DMS79 treated with DMSO at 0.1 percent for 48 hours (cell line): ENCODE results near the gene ASH1L.
"Not testable (repeated sequence)": the region's sequence is repeated elsewhere in the genome, so short reads cannot be mapped to it uniquely, and the experiment has no call there.

Experiments used
- DNase-seq: peaks from one replicate; lab custom pipeline; 2025; lab: John Stamatoyannopoulos, UW

The ASH1L gene

DNA sequence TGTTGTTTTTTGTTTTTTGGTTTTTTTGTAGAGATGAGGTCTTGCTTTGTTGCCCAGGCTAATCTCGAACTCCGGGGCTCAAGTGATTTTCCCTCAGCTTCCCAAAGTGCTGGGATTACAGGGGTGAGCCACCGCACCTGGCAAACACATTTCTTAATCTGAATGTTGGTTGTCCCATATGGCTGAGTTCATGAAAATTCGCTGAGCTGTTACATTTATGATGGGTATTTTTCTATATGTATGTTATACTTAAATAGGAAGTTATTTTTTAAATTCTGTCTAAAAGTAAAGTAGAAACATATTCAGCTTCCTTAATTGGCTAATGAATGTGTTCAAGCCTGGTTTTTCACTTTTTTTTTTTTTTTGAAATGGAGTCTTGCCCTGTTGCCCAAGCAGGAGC lies 75.1 kb downstream of the ASH1L start:
- DNase-seq, result no peak

GRCh38 chr1:155486952-155487351 lies 75.7 kb downstream of the ASH1L start:
- DNase-seq, result not testable (repeated sequence)

DNA sequence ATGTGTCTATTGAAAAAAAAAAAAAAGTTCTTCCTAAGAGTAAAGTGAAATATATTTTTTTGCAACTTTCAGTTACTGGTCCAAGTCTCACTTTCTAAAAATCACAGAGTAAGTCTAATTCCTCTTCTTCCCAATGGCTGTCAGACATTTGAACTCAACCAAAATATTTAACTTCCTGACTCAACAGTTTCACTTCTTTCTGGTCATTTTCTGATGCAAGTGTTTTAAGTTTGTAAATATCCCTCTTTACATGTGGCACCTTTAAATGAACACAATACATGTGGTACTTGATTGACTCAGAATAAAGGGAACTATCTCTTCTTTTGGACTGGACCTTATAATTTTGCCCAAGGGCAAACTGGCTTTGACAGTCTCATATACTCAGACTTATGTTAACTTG lies 76.7 kb downstream of the ASH1L start:
- DNase-seq, result no peak

GRCh38 chr1:155485222-155485621 lies 77.4 kb downstream of the ASH1L start:
- DNase-seq, result no peak

GRCh38 chr1:155481741-155482241 lies 80.8 kb downstream of the ASH1L start:
- no peak for DNase-seq

GRCh38 chr1:155479205-155479604 lies 83.4 kb downstream of the ASH1L start:
- no peak for DNase-seq

- DNase-seq, result no peak
Observed at GRCh38 chr1:155478270-155478852, 84.2 kb downstream of the ASH1L start.

- DNase-seq, result no peak
Observed at GRCh38 chr1:155474146-155474545, 88.5 kb downstream of the ASH1L start.

GRCh38 chr1:155473151-155473821 lies 89.3 kb downstream of the ASH1L start:
- no peak for DNase-seq

- no peak for DNase-seq
Observed at GRCh38 chr1:155472491-155473083, 90.0 kb downstream of the ASH1L start.

DNA sequence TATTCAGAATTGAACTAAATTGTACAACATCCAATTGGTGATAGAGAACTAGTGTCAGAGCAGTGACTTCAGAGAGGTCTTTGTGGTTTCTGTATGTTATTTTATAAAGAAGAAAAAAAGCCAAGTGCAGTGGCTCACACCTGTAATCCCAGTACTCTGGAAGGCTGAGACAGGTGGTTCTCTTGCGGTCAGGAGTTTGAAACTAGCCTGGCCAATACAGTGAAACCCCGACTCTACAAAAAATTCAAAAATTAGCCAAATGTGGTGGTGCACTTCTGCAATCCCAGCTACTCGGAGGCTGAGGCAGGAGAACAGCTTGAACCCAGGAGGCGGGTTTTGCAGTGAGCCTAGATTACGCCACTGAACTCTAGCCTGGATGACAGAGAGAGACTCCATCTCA lies 90.7 kb downstream of the ASH1L start:
- DNase-seq, result no peak

DNA sequence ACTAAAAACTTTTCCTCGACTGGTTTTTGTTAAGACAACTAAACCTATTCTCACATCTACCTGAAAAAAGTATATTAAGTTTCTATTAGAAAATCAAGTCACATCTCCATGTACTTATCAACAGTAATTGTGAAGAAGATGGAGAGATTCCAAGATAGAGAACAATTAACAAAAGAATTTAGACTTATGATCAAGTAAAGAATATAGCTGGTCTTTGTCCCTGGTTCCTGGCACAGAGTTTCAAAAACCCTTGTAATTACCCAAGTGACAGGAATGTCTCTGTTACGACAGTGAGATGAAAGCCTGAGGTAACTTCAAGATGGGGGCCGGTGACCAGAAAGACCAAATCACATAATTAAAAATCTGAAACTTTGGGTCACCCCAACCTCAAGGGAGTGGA lies 91.6 kb downstream of the ASH1L start:
- DNase-seq, result no peak

GRCh38 chr1:155466996-155467395 lies 95.6 kb downstream of the ASH1L start:
- no peak for DNase-seq

GRCh38 chr1:155466617-155466972 lies 96.0 kb downstream of the ASH1L start:
- no peak for DNase-seq

GRCh38 chr1:155463865-155464650 lies 98.5 kb downstream of the ASH1L start:
- no peak for DNase-seq

GRCh38 chr1:155458111-155458510 lies 104.5 kb downstream of the ASH1L start:
- no peak for DNase-seq

- DNase-seq, result no peak
Observed at GRCh38 chr1:155457266-155457665, 105.3 kb downstream of the ASH1L start.

GRCh38 chr1:155455588-155456195 lies 106.9 kb downstream of the ASH1L start:
- no peak for DNase-seq

DNA sequence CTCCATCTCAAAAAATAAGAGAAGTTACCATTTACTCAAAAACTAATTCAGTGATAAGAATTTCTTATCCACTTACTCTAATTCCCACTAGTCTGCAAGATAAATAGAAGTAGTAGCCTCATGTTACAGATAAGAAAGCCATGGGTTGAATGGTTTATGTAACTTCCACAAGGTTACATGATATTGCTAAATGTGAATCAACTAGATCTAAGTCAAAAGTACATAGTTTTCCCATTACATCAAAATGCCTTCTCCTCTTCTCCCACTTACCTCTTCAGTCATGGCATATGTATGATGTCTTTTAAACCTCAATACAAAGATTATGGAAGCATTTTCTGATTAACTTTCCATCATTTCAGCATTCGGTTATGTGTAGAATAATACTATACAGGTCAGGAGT lies 108.5 kb downstream of the ASH1L start:
- no peak for DNase-seq

- no peak for DNase-seq
Observed at GRCh38 chr1:155453141-155453540, 109.5 kb downstream of the ASH1L start.

DNA sequence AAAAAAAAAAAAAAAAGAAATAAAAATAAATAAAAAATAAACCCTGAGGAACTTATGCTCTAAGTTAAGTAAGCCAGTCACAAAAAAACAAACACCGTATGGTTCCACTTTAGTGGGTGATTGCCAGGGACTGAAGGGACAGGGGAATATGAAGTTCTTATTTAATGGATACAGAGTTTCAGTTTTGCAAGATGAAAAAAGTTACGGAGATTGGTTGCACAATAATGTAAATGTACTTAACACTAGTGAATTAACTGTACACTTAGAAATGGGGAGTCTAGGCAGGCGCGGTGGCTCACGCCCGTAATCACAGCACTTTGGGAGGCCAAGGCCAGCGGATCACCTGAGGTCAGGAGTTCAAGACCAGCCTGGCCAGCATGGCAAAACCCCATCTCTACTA lies 111.4 kb downstream of the ASH1L start:
- DNase-seq, result no peak

GRCh38 chr1:155442431-155442830 lies 120.2 kb downstream of the ASH1L start:
- DNase-seq, result not testable (repeated sequence)
